ENCODE data around the gene CCDC112. TPM values are rescaled to one million over a fixed set of nuclear protein-coding genes. Genes with fewer than 3 reads are reported as not detected.
A peak's percentile ranks its signal among the peaks of the same experiment; 100 is the strongest.

Gene CCDC112
- total RNA-seq, 1 experiment from 2014 or later, result 13.0 TPM

DNA sequence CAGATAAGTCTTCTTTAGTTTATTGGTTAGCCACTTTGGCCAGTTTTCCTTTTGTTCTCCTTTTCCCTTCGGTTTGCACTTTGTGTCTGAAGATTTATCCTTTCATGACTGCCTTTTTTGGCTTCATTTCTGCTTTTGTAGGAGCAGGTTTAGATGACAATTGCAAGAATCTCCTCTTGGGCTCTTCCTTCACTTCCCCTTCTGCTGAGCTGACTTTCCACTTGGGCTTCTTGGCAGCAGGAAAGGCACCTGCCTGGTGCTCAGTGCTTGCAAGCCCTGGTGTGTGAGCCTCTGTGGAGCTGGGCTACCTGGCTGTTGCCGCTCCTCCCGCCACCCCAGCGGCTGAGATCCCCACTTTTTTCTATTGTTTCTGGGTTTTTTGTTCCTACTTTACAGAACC is 7.3 kb downstream of the CCDC112 start:
- no peak overlapping the region for H3K23ac ChIP-seq (ENCODE audit: insufficient read length, low read depth, low read length)
- H2AK5ac ChIP-seq (ENCODE audit: insufficient read length, low read length), result no peak overlapping the region
- no peaks in the 10 kb centered on the region for H4K20me1 ChIP-seq (ENCODE audit: control insufficient read depth, insufficient read depth, insufficient read length)
- no peak overlapping the region for H3K4me2 ChIP-seq (ENCODE audit: insufficient read depth, insufficient read length, low read length)
- no CpG with 5 or more reads among the region's 4 CpGs for WGBS (ENCODE audit: extremely low coverage, insufficient read length, low lambda C conversion rate)
- H3K4me1 ChIP-seq (ENCODE audit: insufficient read depth, low read length), result no peaks in the 10 kb centered on the region; the same call in 1 of the 2 replicates
- no peak overlapping the region for H3K56ac ChIP-seq (ENCODE audit: insufficient read length, low read depth, low read length)
- no peak overlapping the region for H3K27ac ChIP-seq (ENCODE audit: insufficient read length, low read depth, low read length)
- H3K9me3 ChIP-seq (ENCODE audit: control insufficient read depth, low read depth, low read length), result no peaks in the 10 kb centered on the region
- no peak overlapping the region for H2BK12ac ChIP-seq (ENCODE audit: insufficient read length, low read depth, low read length)
- no peak overlapping the region for H3K14ac ChIP-seq (ENCODE audit: insufficient read depth, low read length)
- Mint-ChIP-seq H3K4me3 (no peak overlapping the region), H3K9me3 (peaks cover 2 to 5% of the 10 kb centered on the region in 2 experiments; a peak in 3 of 5 replicates), H3K4me1 (peaks cover 10 to 13% of the 10 kb centered on the region in 2 experiments), H3K27ac (0 out of 7 replicates have a peak overlapping the region, but pooled peaks of 1 of the 3 experiments have one; percentile 16), H3K27me3 (ENCODE audit: low read depth) (no peaks in the 10 kb centered on the region), H3K36me3 (ENCODE audit: insufficient read depth in 1 of 3, low read depth in 3 of 3) (peaks cover 3 to 23% (median 18%) of the 10 kb centered on the region in 3 experiments)
- H3K27me3 ChIP-seq (ENCODE audit: insufficient read depth, low read length), result no peaks in the 10 kb centered on the region
- H3K23me2 ChIP-seq (ENCODE audit: insufficient read length, low read depth, low read length, poor library complexity, severe bottlenecking), result no peaks in the 10 kb centered on the region
- H4K5ac ChIP-seq (ENCODE audit: insufficient read length, low read depth, low read length), result no peak overlapping the region
- no peak overlapping the region for H2AFZ ChIP-seq (ENCODE audit: low read length)
- no peak overlapping the region for H2BK15ac ChIP-seq (ENCODE audit: low read depth, low read length)
- no peak overlapping the region for H3K9ac ChIP-seq (ENCODE audit: extremely low read depth, insufficient read length, low read length)
- H2BK120ac ChIP-seq (ENCODE audit: low read depth, low read length, poor library complexity, severe bottlenecking), result no peak overlapping the region
- no peak overlapping the region for H4K91ac ChIP-seq (ENCODE audit: insufficient read length, low read depth, low read length)
- DNase-seq, result no peak
- H3K18ac ChIP-seq (ENCODE audit: insufficient read length, low read depth, low read length), result no peak overlapping the region
- no peak overlapping the region for H2BK20ac ChIP-seq (ENCODE audit: low read depth, low read length, poor library complexity, severe bottlenecking)
- peaks cover 9% of the 10 kb centered on the region; the same call in 1 of the 2 replicates for H3K79me2 ChIP-seq (ENCODE audit: insufficient read depth, low read length)
- no peak overlapping the region for H2BK5ac ChIP-seq (ENCODE audit: insufficient read length, low read length)
- H3K4ac ChIP-seq (ENCODE audit: low read depth, low read length), result no peak overlapping the region
- H4K8ac ChIP-seq (replicated peaks; ENCODE audit: insufficient read length, low read depth, low read length), result no peak overlapping the region
- H3T11ph ChIP-seq (ENCODE audit: low read length), result no peak overlapping the region
- H3K79me1 ChIP-seq (ENCODE audit: insufficient read depth, low read depth, low read length, poor library complexity, severe bottlenecking), result peaks cover 2% of the 10 kb centered on the region
- TF ChIP-seq, protein P1, sequence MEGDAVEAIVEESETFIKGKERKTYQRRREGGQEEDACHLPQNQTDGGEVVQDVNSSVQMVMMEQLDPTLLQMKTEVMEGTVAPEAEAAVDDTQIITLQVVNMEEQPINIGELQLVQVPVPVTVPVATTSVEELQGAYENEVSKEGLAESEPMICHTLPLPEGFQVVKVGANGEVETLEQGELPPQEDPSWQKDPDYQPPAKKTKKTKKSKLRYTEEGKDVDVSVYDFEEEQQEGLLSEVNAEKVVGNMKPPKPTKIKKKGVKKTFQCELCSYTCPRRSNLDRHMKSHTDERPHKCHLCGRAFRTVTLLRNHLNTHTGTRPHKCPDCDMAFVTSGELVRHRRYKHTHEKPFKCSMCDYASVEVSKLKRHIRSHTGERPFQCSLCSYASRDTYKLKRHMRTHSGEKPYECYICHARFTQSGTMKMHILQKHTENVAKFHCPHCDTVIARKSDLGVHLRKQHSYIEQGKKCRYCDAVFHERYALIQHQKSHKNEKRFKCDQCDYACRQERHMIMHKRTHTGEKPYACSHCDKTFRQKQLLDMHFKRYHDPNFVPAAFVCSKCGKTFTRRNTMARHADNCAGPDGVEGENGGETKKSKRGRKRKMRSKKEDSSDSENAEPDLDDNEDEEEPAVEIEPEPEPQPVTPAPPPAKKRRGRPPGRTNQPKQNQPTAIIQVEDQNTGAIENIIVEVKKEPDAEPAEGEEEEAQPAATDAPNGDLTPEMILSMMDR (conservative IDR thresholded peaks at IDR 0.05), result no peak

Measured in H9 (cell line).